Hepatocyte (in vitro differentiated cells): ENCODE measurements around the gene B3GAT1.

Source experiments
- CTCF ChIP-seq: fragments of 200-600 bp; sonication (generic); IDR thresholded peaks from 2 replicates; pipeline ENCODE4 v1.5.1; 2016; ENCODE audit warnings: antibody characterized with exemption, mild to moderate bottlenecking; ENCODE audit not compliant: poor library complexity
- EZH2 ChIP-seq: fragments of 200-600 bp; sonication (generic); IDR thresholded peaks from 2 replicates; pipeline ENCODE4 v1.6.1; 2016; ENCODE audit warnings: antibody characterized with exemption, mild to moderate bottlenecking, borderline replicate concordance
- EZH2phosphoT487 ChIP-seq: fragments of 200-600 bp; sonication (generic); IDR thresholded peaks from one replicate; pipeline ENCODE4 v1.6.1; 2018; ENCODE audit warnings: antibody characterized with exemption, mild to moderate bottlenecking, low read depth, moderate library complexity; ENCODE audit not compliant: unreplicated experiment, severe bottlenecking

DNA sequence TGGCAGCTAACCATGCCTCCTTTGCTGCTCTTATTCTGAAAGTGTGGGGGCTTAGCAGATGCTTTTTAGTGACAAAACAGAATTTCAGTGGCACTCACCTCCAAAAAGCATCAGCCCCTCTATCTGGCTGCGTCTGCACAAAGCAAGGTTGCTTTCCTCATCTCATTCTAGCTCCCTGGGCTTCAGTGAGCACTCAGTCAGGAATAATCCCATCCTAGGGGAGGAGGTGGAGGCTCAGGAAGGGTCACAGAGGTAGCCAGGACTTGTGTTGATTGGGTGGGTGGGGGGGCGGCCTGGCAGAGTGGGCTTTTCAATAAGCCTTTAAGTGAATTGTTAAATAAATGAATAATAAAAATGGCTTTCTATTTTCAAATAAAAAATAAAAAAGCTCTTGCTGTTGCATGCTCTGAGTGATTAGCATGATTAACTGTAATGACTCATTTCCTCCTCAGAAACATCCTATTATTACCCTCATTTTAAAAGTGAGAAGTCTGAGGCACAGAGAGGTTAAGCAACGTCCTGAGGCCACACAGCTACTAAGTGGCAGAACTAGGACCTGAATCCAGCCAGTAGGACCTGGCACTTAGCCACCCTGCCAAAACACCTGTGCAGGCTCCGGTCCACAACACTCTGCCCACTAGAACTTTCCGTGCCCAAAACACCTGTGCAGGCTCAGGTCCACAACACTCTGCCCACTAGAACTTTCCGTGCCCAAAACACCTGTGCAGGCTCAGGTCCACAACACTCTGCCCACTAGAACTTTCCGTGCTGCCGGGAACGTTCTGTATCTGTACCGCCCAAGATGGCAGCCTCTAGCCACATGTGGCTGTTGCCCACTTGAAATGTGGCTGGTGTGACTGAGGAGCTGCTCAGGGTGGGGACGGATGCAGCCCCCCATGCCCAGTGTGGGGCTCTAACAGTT is 5.5 kb downstream of the B3GAT1 start:
- TF ChIP-seq CTCF (no peak), EZH2 (no peak), EZH2phosphoT487 (no peak)
